Left ventricle myocardium inferior (tissue), 1 donor: Measurements from ENCODE around the gene RAB24. TPM values are rescaled to one million over a fixed set of nuclear protein-coding genes. Genes with fewer than 3 reads are reported as not detected.

Source experiments
- DNase-seq: peaks from one replicate; pipeline ENCODE4 v3.0.0-alpha.2; 2020
- H3K27ac ChIP-seq: fragments of 200-600 bp; replicated peaks from 2 replicates; pipeline ENCODE4 v1.8.0; 2021
- H3K27me3 ChIP-seq: fragments of 200-600 bp; 2 replicates; pipeline ENCODE4 v1.8.0; 2021; ENCODE audit warnings: low read depth
- H3K36me3 ChIP-seq: fragments of 200-600 bp; 2 replicates; pipeline ENCODE4 v1.8.0; 2021
- H3K4me1 ChIP-seq: fragments of 200-600 bp; 2 replicates; pipeline ENCODE4 v1.8.0; 2021
- H3K4me3 ChIP-seq: fragments of 200-600 bp; 2 replicates; pipeline ENCODE4 v1.8.0; 2021; ENCODE audit warnings: mild to moderate bottlenecking, moderate library complexity
- H3K9me3 ChIP-seq: fragments of 200-600 bp; replicated peaks from 2 replicates; pipeline ENCODE4 v1.8.0; 2021
- CTCF ChIP-seq: fragments of 200-600 bp; IDR thresholded peaks from 2 replicates; pipeline ENCODE4 v1.8.0; 2021; ENCODE audit warnings: antibody characterized with exemption, mild to moderate bottlenecking, borderline replicate concordance
- intact Hi-C: fragments of 100-400 bp; cut with micrococcal nuclease; formaldehyde crosslinking; loops from one replicate; pipeline ENCODE4 v1.11.0; 2022
- total RNA-seq: library from RNA; stranded (reverse); fragmentation: NEBNext Ultra II Directional; extraction: Animal tissue kit (Norgen Biotek cat#: 25700); gene quantifications from one replicate; pipeline ENCODE4 v1.2.1, GENCODE V29; 2021
- donor health status: DM: no; HTN: yes; CAD: no; lungs with severe emphysema.

The RAB24 gene
- total RNA-seq, 1 donor from 2014 or later: 25.3 TPM

GRCh38 chr5:177332031-177332895 is 28.7 kb upstream of the RAB24 start:
- no peak for TF ChIP-seq CTCF
- intact Hi-C loops: no loop called here

GRCh38 chr5:177330991-177331842 is 27.7 kb upstream of the RAB24 start:
- no peak for DNase-seq
- H3K27me3 ChIP-seq: no peaks in the 10 kb centered on the region
- no peak for TF ChIP-seq CTCF

More at GRCh38 chr5:177332031-177332895, 28.7 kb upstream of the RAB24 start:
- H3K27ac ChIP-seq: no peak overlapping the region
- no peak for DNase-seq
- H3K4me1 ChIP-seq: peaks cover 40% of the 10 kb centered on the region
- H3K4me3 ChIP-seq: no peak overlapping the region
- no peaks in the 10 kb centered on the region for H3K9me3 ChIP-seq
- H3K36me3 ChIP-seq: peaks cover 83% of the 10 kb centered on the region
- no peaks in the 10 kb centered on the region for H3K27me3 ChIP-seq

GRCh38 chr5:177329883-177330282 is 26.4 kb upstream of the RAB24 start:
- no peak for TF ChIP-seq CTCF
- intact Hi-C loops: no loop called here
- Histone ChIP-seq H3K36me3 (peaks cover 60% of the 10 kb centered on the region), H3K27me3 (no peaks in the 10 kb centered on the region), H3K9me3 (no peaks in the 10 kb centered on the region), H3K4me1 (peaks cover 24% of the 10 kb centered on the region), H3K4me3 (no peak overlapping the region), H3K27ac (no peak overlapping the region)
- peak; percentile 3 for DNase-seq

More at GRCh38 chr5:177330991-177331842, 27.7 kb upstream of the RAB24 start:
- Histone ChIP-seq H3K36me3 (peaks cover 73% of the 10 kb centered on the region), H3K4me3 (no peak overlapping the region), H3K4me1 (peaks cover 37% of the 10 kb centered on the region), H3K9me3 (no peaks in the 10 kb centered on the region), H3K27ac (no peak overlapping the region)
- intact Hi-C loops: no loop called here

- intact Hi-C loops: no loop called here
- no peak overlapping the region for H3K27ac ChIP-seq
- no peaks in the 10 kb centered on the region for H3K9me3 ChIP-seq
- DNase-seq: peak; percentile 1
- H3K4me1 ChIP-seq: peaks cover 15% of the 10 kb centered on the region
- H3K27me3 ChIP-seq: no peaks in the 10 kb centered on the region
- peaks cover 48% of the 10 kb centered on the region for H3K36me3 ChIP-seq
- no peak overlapping the region for H3K4me3 ChIP-seq
- no peak for TF ChIP-seq CTCF
Measured at GRCh38 chr5:177328545-177329231, 25.2 kb upstream of the RAB24 start.
